Measurements from ENCODE around the gene SOX2.

DNA sequence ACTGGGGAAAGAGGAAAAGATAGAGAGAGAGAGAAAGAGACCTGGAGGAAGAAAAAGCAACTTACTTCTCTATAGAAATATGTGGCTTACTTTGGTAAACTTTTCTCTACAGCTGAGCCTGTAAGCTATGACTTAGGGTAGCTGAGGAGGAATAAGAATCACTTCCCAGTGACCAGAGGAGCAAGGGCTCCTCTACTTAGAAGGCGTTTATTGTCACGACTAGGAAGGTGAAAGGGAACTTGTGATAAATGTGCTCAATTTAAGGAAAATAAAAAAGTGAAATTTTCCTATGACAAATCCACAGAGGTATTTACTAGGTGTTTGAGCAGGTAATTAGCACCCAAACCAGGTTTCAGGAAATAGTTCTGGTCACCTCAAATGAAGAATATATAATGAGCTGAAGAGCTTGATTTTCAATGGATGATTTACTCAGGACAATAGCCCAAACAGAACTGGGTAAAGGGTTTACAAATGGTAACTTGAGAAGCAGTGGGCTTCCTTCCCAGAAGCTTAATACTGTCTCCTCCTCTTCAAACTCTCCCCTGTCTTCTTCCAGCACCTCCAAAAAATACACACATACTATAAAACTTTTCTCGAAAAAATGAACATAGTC lies 46.1 kb downstream of the SOX2 start:
- no peak for TF ChIP-seq YY1 (IDR thresholded peaks at IDR 0.05; ENCODE audit: low read depth)
- TF ChIP-seq RAD21 (IDR thresholded peaks at IDR 0.05; ENCODE audit: low read depth), result no peak
- no peak for TF ChIP-seq CEBPB (IDR thresholded peaks at IDR 0.05)
- TF ChIP-seq REST (IDR thresholded peaks at IDR 0.05; ENCODE audit: low read depth), result no peak
- TF ChIP-seq CREB1 (IDR thresholded peaks at IDR 0.05; ENCODE audit: low read depth), result no peak
- TF ChIP-seq EP300 (IDR thresholded peaks at IDR 0.05; ENCODE audit: borderline replicate concordance), result no peak

Measured in Ishikawa (cell line).